K562 (cell line): ENCODE results near the gene PEAR1. TPM values are rescaled to one million over a fixed set of nuclear protein-coding genes. Genes with fewer than 3 reads are reported as not detected.

ENCODE experiments used
- ATAC-seq: fragments of 200-7000 bp; cut with Tn5 transposase; 3 replicates; pipeline ENCODE4 v1.9.1; 2020; ENCODE audit warnings: moderate library complexity
- BruUV-seq: library from RNA; stranded (reverse); fragments of 400-500 nt; replicated peaks from 2 replicates; lab custom pipeline; 2021; lab: Mats Ljungman, UMichigan
- CTCF ChIA-PET: fragments of 300-600 bp; formaldehyde crosslinking; extraction: SDS; loops from one replicate; lab custom pipeline; 2021; ENCODE audit warnings: low intra/inter-chr PET ratio; lab: Yijun Ruan, JAX
- POLR2A ChIA-PET: fragments of 300-600, 350-650 bp; sonication (Branson Sonifier 250); formaldehyde crosslinking; extraction: SDS; loops from one replicate; lab custom pipeline; 2021; ENCODE audit warnings: antibody characterized with exemption, inconsistent platforms; lab: Yijun Ruan, JAX
- DNase-seq, 4 experiments: peaks; one replicate each; pipeline versions ENCODE4 v3.0.0 to v3.0.0-alpha.2; 2011 to 2018; ENCODE audit warnings: low spot score in 3 of 4, mixed read lengths in 3 of 4; ENCODE audit errors: extremely low read depth in 1 of 4
- FAIRE-seq: peaks from 2 replicates; lab custom pipeline; 2011; peaks lifted over from hg19 to GRCh38; lab: Jason Lieb, UNC
- H2AFZ ChIP-seq: 2 replicates; pipeline ENCODE4 v1.6.0; 2011; ENCODE audit warnings: low read depth, low read length, control low read depth, inconsistent platforms
- H3K27ac ChIP-seq: fragments of 200-600 bp; 3 replicates; pipeline ENCODE4 v1.8.0; 2011; ENCODE audit warnings: low read depth, mild to moderate bottlenecking, control low read depth, inconsistent platforms, low read length, moderate library complexity, mixed read lengths; ENCODE audit errors: extremely low read depth
- H3K27me3 ChIP-seq, 2 experiments: fragments of 300-600 bp in 1 of 2; 2 replicates in 1 of 2; 3 replicates in 1 of 2; pipeline versions ENCODE4 v1.6.0 to v1.8.0; 2011; ENCODE audit warnings: inconsistent platforms in 2 of 2, low read length in 2 of 2, mild to moderate bottlenecking in 1 of 2, mixed read lengths in 1 of 2, moderate library complexity in 1 of 2; ENCODE audit not compliant: control insufficient read depth in 2 of 2, insufficient read depth in 2 of 2
- H3K36me3 ChIP-seq: fragments of 300-600 bp; 3 replicates; pipeline ENCODE4 v1.8.0; 2011; ENCODE audit warnings: mild to moderate bottlenecking, low read length, inconsistent platforms; ENCODE audit not compliant: control insufficient read depth, insufficient read depth
- H3K4me1 ChIP-seq, 2 experiments: fragments of 200-600 bp in 1 of 2; replicated peaks in 1 of 2; 2 replicates in 1 of 2; 3 replicates in 1 of 2; pipeline versions ENCODE4 v1.5.1 to v1.8.0; 2011; ENCODE audit warnings: inconsistent platforms in 2 of 2, low read length in 2 of 2, mild to moderate bottlenecking in 1 of 2, mixed read lengths in 1 of 2, moderate library complexity in 1 of 2; ENCODE audit not compliant: control insufficient read depth in 2 of 2, insufficient read depth in 2 of 2
- H3K4me2 ChIP-seq: 2 replicates; pipeline ENCODE4 v1.6.1; 2011; ENCODE audit warnings: low read length, control low read depth, inconsistent platforms, mixed read lengths; ENCODE audit not compliant: insufficient read depth
- H3K4me3 ChIP-seq: fragments of 200-600 bp; sonication (generic), shearing (Covaris generic); 2 replicates; pipeline ENCODE4 v1.5.1; 2016; ENCODE audit warnings: control low read depth, inconsistent platforms
- H3K79me2 ChIP-seq: fragments of 200-600 bp; 3 replicates; pipeline ENCODE4 v1.8.0; 2011; ENCODE audit warnings: low read length, inconsistent platforms; ENCODE audit not compliant: control insufficient read depth, insufficient read depth
- H3K9ac ChIP-seq, 2 experiments: 2 replicates each; pipeline versions ENCODE4 v1.6.0 to v1.6.1; 2011; ENCODE audit warnings: low read depth in 2 of 2, low read length in 2 of 2, control low read depth in 1 of 2, inconsistent platforms in 1 of 2, mild to moderate bottlenecking in 1 of 2, mixed read lengths in 1 of 2; ENCODE audit not compliant: insufficient read depth in 1 of 2
- H3K9me1 ChIP-seq: one replicate; pipeline ENCODE4 v1.6.0; 2011; ENCODE audit warnings: inconsistent platforms, mild to moderate bottlenecking, low read length, moderate library complexity; ENCODE audit not compliant: control insufficient read depth, insufficient read depth
- H3K9me3 ChIP-seq: replicated peaks from 2 replicates; pipeline ENCODE4 v1.5.1; 2011; ENCODE audit warnings: low read depth, low read length, inconsistent platforms; ENCODE audit not compliant: control insufficient read depth, insufficient read depth
- H4K20me1 ChIP-seq: replicated peaks from 2 replicates; pipeline ENCODE4 v1.6.1; 2011; ENCODE audit warnings: low read length, inconsistent platforms, mixed read lengths; ENCODE audit not compliant: control insufficient read depth, insufficient read depth
- DDX20 ChIP-seq: fragments of 450-650 bp; IDR thresholded peaks from 2 replicates; pipeline ENCODE4 v1.6.1; 2016; ENCODE audit warnings: missing genetic modification characterization, low read depth, mild to moderate bottlenecking, missing compliant biosample characterization, moderate library complexity
- EGR1 ChIP-seq: fragments of 450-650 bp; conservative IDR thresholded peaks from 2 replicates; pipeline ENCODE4 v1.6.1; 2017; ENCODE audit warnings: mild to moderate bottlenecking
- FOXP1 ChIP-seq: sonication (generic); formaldehyde crosslinking; IDR thresholded peaks from 2 replicates; pipeline ENCODE4 v1.8.0; 2022; ENCODE audit warnings: mild to moderate bottlenecking, missing genetic modification reagents
- NFXL1 ChIP-seq: fragments of 450-650 bp; formaldehyde crosslinking; IDR thresholded peaks from 2 replicates; pipeline ENCODE4 v1.4.0; 2021; ENCODE audit warnings: mild to moderate bottlenecking
- ZNF780A ChIP-seq: fragments of 250-450 bp; sonication (Bioruptor Pico); IDR thresholded peaks from 2 replicates; pipeline ENCODE4 v1.5.0; 2021; ENCODE audit warnings: mild to moderate bottlenecking
- WGBS: fragments of 100-300 bp; shearing (Covaris generic); methylation state at CpG from one replicate; pipeline ENCODE4 v1.1.6; 2016; ENCODE audit warnings: low coverage, mixed read lengths; ENCODE audit not compliant: insufficient coverage; ENCODE audit errors: missing lambda C conversion rate; 5-methylcytosine and 5-hydroxymethylcytosine counted together
- in situ Hi-C: fragments of 300-500 bp; cut with MboI; formaldehyde crosslinking; loops from 4 replicates; pipeline ENCODE4 v1.15.0; 2018; ENCODE audit warnings: inconsistent platforms, mixed read lengths
- intact Hi-C: fragments of 100-400 bp; cut with micrococcal nuclease; formaldehyde crosslinking; loops from 2 replicates; pipeline ENCODE4 v1.14.2; 2022
- polyA plus RNA-seq, 8 experiments: library from polyadenylated mRNA; depleted of rRNA in 4 of 8; stranded (reverse) in 5 of 8; unstranded in 3 of 8; fragments of >200 nt; fragmentation: Nextera tagmentation in 2 of 8; fragmentation: Illumina TruSeq in 1 of 8; extraction: Ambion mirVana in 2 of 8; extraction: Trizol in 1 of 8; gene quantifications; 2 replicates each; pipeline versions ENCODE4 v1.2.1 to v1.2.3, GENCODE V29; 2011 to 2014; ENCODE audit warnings: inconsistent platforms in 1 of 8, missing spikeins in 1 of 8
- total RNA-seq, 7 experiments: library from RNA; depleted of rRNA in 6 of 7; stranded (reverse); fragments of >200 nt in 6 of 7; fragmentation: Illumina TruSeq in 2 of 7; extraction: Trizol in 2 of 7; gene quantifications; 2 replicates each; pipeline versions ENCODE4 v1.2.1 to v1.2.3, GENCODE V29; 2011 to 2021; ENCODE audit warnings: low replicate concordance in 1 of 7
- TF ChIP-seq, protein P1 (sequence below): fragments of 450-650 bp; conservative IDR thresholded peaks from 2 replicates; pipeline ENCODE4 v1.6.1; 2016; ENCODE audit warnings: missing genetic modification characterization, low read depth, mild to moderate bottlenecking, missing compliant biosample characterization, moderate library complexity
- TF ChIP-seq, protein P2 (sequence below): fragments of 450-650 bp; IDR thresholded peaks from 2 replicates; pipeline ENCODE4 v1.6.1; 2016; ENCODE audit warnings: antibody characterized with exemption

Gene PEAR1
- total and polyA plus RNA-seq, 9 of the 15 experiments (the other 6 are each of a cell fraction or from before 2014, with no cell fraction given): 0.87 to 13.9 (median 6.1) TPM

DNA sequence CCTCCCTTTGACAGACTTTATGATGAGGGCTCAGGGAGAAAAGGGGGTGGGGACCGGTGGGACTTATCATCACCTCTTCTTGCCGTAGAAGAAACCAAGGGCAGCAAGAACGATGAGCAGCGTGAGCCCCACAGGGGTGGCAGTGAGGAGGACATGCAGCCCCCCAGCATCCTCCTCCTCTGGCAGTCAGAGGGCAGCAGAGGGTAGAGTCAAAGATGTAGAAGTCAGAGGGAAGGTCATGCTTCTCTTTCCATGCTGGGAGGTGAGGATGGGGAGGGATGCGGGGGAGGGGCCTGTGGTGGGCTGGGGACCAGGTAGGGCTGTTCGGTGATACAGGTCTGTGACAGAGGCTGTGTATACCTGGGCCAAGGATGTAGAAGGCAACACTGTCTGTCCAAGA lies 49.4 kb upstream of the PEAR1 start:
- DNase-seq (no peak), FAIRE-seq (no peak), ATAC-seq (no peak)
- H3K4me1 ChIP-seq: peaks cover 8 to 26% of the 10 kb centered on the region in 2 experiments; a peak in 4 of 5 replicates
- intact Hi-C loops (no loop called here), in situ Hi-C loops (no loop called here)
- BruUV-seq: no TSS peak
- H3K9me3 ChIP-seq: no peaks in the 10 kb centered on the region
- no peak overlapping the region for H2AFZ ChIP-seq
- no peaks in the 10 kb centered on the region for H3K79me2 ChIP-seq
- H3K27me3 ChIP-seq: 0 out of 5 replicates have a peak, but pooled peaks cover 0 to 13% of the 10 kb centered on the region in 2 experiments
- H3K9ac ChIP-seq: 0 out of 4 replicates have a peak overlapping the region, but pooled peaks of 1 of the 2 experiments have one; percentile 28
- H3K36me3 ChIP-seq: no peaks in the 10 kb centered on the region
- TF ChIP-seq ZNF780A (CRISPR knock-in tag): no peak
- no peak for TF ChIP-seq DDX20 (tag)
- TF ChIP-seq, protein P1, sequence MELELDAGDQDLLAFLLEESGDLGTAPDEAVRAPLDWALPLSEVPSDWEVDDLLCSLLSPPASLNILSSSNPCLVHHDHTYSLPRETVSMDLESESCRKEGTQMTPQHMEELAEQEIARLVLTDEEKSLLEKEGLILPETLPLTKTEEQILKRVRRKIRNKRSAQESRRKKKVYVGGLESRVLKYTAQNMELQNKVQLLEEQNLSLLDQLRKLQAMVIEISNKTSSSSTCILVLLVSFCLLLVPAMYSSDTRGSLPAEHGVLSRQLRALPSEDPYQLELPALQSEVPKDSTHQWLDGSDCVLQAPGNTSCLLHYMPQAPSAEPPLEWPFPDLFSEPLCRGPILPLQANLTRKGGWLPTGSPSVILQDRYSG (tag): no peak
- no peak for TF ChIP-seq EGR1
- TF ChIP-seq, protein P2, sequence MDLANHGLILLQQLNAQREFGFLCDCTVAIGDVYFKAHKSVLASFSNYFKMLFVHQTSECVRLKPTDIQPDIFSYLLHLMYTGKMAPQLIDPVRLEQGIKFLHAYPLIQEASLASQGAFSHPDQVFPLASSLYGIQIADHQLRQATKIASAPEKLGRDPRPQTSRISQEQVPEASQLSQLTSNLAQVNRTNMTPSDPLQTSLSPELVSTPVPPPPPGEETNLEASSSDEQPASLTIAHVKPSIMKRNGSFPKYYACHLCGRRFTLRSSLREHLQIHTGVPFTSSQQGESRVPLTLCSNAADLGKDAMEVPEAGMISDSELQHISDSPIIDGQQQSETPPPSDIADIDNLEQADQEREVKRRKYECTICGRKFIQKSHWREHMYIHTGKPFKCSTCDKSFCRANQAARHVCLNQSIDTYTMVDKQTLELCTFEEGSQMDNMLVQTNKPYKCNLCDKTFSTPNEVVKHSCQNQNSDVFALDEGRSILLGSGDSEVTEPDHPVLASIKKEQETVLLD: no peak
- no peak for TF ChIP-seq FOXP1 (CRISPR knock-in tag)
- TF ChIP-seq NFXL1 (CRISPR knock-in tag): no peak
- no peak overlapping the region for H3K4me3 ChIP-seq
- H3K9me1 ChIP-seq: no peaks in the 10 kb centered on the region
- WGBS: 21% methylated on average over 5 of the region's 6 CpGs
- CTCF ChIA-PET: no interaction called here
- H3K4me2 ChIP-seq: no peak overlapping the region
- H4K20me1 ChIP-seq: no peaks in the 10 kb centered on the region
- H3K27ac ChIP-seq: no peak overlapping the region
- POLR2A ChIA-PET: no interaction called here
